SU-DHL-6 (cell line): ENCODE data around the gene SART3.

ENCODE experiments used
- H2AFZ ChIP-seq: fragments of 200-600 bp; sonication (generic); 2 replicates; pipeline ENCODE4 v1.6.1; 2014; ENCODE audit warnings: low read depth, mild to moderate bottlenecking, moderate library complexity, mixed read lengths, antibody characterized with exemption, low read length; ENCODE audit not compliant: severe bottlenecking
- H3F3A ChIP-seq: fragments of 200-600 bp; shearing (Covaris generic); 2 replicates; pipeline ENCODE4 v1.6.0; 2016; ENCODE audit warnings: antibody characterized with exemption, mild to moderate bottlenecking; ENCODE audit not compliant: insufficient read depth
- H3K27ac ChIP-seq: fragments of 200-600 bp; sonication (generic); 2 replicates; pipeline ENCODE4 v1.5.1; 2016; ENCODE audit warnings: low read depth, mild to moderate bottlenecking, low read length, moderate library complexity, mixed read lengths
- H3K27me3 ChIP-seq: fragments of 200-600 bp; sonication (generic), shearing (Covaris generic); 2 replicates; pipeline ENCODE4 v1.6.0; 2014; ENCODE audit warnings: mild to moderate bottlenecking, low read length
- H3K36me3 ChIP-seq: fragments of 200-600 bp; sonication (generic); 2 replicates; pipeline ENCODE4 v1.6.1; 2014; ENCODE audit warnings: mild to moderate bottlenecking, low read length, mixed read lengths
- H3K4me2 ChIP-seq: fragments of 300-600, 200-600 bp; shearing (Covaris generic), sonication (generic); 2 replicates; pipeline ENCODE4 v1.6.0; 2014; ENCODE audit warnings: low read length, low read depth, mild to moderate bottlenecking; ENCODE audit not compliant: poor library complexity, severe bottlenecking
- H3K4me3 ChIP-seq: fragments of 200-600 bp; sonication (generic); 2 replicates; pipeline ENCODE4 v1.5.1; 2014; ENCODE audit warnings: antibody characterized with exemption, low read length, mild to moderate bottlenecking, mixed read lengths; ENCODE audit not compliant: insufficient read depth, poor library complexity, severe bottlenecking
- H3K79me2 ChIP-seq: fragments of 200-600 bp; sonication (generic); 2 replicates; pipeline ENCODE4 v1.6.1; 2014; ENCODE audit warnings: mild to moderate bottlenecking, low read length, moderate library complexity; ENCODE audit not compliant: insufficient read depth
- H3K9ac ChIP-seq: fragments of 200-600 bp; sonication (generic); 2 replicates; pipeline ENCODE4 v1.7.0; 2014; ENCODE audit warnings: mild to moderate bottlenecking, low read length
- H3K9me2 ChIP-seq: fragments of 200-600 bp; sonication (generic); replicated peaks from 2 replicates; pipeline ENCODE4 v1.6.1; 2014; ENCODE audit warnings: low read length; ENCODE audit not compliant: insufficient read depth
- H3K9me3 ChIP-seq: fragments of 200-600 bp; sonication (generic); 2 replicates; pipeline ENCODE4 v1.6.1; 2014; ENCODE audit warnings: low read length, mixed read lengths; ENCODE audit not compliant: insufficient read depth
- H4K20me1 ChIP-seq: fragments of 200-600 bp; sonication (generic); 2 replicates; pipeline ENCODE4 v1.6.1; 2014; ENCODE audit warnings: low read depth, mild to moderate bottlenecking, antibody characterized with exemption, low read length, moderate library complexity, mixed read lengths
- EZH2phosphoT487 ChIP-seq: fragments of 200-600 bp; sonication (generic), shearing (Covaris generic); conservative IDR thresholded peaks from 2 replicates; pipeline ENCODE4 v1.6.1; 2018; ENCODE audit warnings: mild to moderate bottlenecking, antibody characterized with exemption, low read length, moderate library complexity, mixed read lengths
- TF ChIP-seq, protein P1 (sequence below): fragments of 200-600 bp; sonication (generic); IDR thresholded peaks from one replicate; pipeline ENCODE4 v1.5.1; 2017; ENCODE audit warnings: antibody characterized with exemption, mild to moderate bottlenecking, low read length, moderate library complexity; ENCODE audit not compliant: insufficient read depth, poor library complexity, severe bottlenecking

SART3 gene

DNA sequence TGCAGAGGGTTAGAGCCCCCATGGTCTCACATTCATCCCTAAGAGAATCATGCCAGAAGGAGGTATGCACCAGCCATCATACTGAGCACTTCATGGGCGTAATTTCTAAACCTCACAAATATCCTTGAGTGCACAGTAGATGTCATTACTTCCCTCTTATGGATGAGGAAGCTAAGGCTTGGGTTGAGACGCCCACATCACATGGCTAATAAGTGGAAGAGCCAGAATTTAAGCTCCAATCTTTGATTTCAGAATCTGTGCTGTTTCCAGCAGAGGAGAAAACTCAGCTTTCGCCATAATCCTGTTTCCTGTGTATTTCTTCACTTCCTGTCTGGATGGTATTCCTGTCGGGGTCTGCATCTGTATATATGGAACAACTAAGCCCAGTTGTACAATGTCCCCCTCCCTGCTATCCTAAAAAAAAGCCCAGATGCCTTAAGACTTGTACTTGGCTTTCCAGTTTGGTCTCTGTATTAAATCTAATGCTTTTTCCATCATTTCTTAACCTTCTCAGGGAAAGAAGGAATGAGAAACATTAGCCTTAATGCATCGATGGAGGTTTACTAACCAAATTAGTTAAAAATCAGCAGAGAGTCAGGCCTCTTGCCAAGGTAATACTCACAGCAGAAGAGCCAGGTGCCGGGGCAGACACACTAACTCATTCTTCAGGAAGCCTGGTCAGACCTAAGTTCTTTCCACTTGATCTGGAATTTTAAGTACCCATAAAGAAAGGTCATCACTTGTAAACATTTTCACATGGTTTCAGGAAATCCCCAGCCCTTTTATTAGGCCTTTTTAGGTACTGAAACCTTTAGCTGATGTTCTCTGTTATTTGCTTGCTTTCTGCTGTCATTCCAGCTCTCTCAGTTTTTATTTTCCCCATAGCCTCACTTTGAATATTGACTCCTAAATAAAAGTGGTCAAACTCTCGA lies 6.7 kb upstream of the SART3 start:
- Histone ChIP-seq H3K79me2 (peaks cover 7% of the 10 kb centered on the region), H4K20me1 (no peaks in the 10 kb centered on the region), H3K9ac (no peak overlapping the region), H3K4me3 (no peak overlapping the region), H3K4me2 (no peak overlapping the region), H3K27me3 (no peaks in the 10 kb centered on the region), H2AFZ (no peak overlapping the region), H3K9me2 (no peaks in the 10 kb centered on the region), H3F3A (no peaks in the 10 kb centered on the region), H3K36me3 (peaks cover 12% of the 10 kb centered on the region; the same call in 1 of the 2 replicates), H3K27ac (no peak overlapping the region), H3K9me3 (no peaks in the 10 kb centered on the region)
- TF ChIP-seq, protein P1, sequence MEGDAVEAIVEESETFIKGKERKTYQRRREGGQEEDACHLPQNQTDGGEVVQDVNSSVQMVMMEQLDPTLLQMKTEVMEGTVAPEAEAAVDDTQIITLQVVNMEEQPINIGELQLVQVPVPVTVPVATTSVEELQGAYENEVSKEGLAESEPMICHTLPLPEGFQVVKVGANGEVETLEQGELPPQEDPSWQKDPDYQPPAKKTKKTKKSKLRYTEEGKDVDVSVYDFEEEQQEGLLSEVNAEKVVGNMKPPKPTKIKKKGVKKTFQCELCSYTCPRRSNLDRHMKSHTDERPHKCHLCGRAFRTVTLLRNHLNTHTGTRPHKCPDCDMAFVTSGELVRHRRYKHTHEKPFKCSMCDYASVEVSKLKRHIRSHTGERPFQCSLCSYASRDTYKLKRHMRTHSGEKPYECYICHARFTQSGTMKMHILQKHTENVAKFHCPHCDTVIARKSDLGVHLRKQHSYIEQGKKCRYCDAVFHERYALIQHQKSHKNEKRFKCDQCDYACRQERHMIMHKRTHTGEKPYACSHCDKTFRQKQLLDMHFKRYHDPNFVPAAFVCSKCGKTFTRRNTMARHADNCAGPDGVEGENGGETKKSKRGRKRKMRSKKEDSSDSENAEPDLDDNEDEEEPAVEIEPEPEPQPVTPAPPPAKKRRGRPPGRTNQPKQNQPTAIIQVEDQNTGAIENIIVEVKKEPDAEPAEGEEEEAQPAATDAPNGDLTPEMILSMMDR = no peak
- TF ChIP-seq EZH2phosphoT487 = no peak

DNA sequence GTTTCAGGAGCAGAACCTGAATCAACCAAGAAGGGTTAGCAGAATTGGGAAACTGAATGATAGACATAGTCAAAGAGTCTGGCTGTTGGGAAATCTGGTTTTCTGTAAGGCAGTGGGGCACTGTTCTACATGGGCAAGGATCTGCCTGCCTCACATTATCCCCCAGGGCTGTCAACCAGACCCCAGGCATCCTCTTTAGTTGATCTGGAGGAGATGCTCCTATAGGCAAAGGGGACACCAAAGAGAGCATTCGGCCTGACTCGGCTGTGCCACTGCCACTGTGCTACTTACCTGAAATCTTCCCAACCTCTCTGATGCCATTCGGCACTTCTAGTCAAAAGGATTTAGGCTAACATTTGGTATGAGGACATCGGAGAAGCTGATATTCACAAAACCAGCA lies 5.5 kb upstream of the SART3 start:
- H3K36me3 ChIP-seq = peaks cover 12% of the 10 kb centered on the region; the same call in 1 of the 2 replicates
- no peaks in the 10 kb centered on the region for H3K27me3 ChIP-seq
- H3K79me2 ChIP-seq = peaks cover 7% of the 10 kb centered on the region
- no peak overlapping the region for H3K9ac ChIP-seq
- no peak overlapping the region for H3K4me2 ChIP-seq
- H3K27ac ChIP-seq = no peak overlapping the region
- no peak overlapping the region for H2AFZ ChIP-seq
- H3K4me3 ChIP-seq = no peak overlapping the region
- no peaks in the 10 kb centered on the region for H3K9me2 ChIP-seq
- TF ChIP-seq, protein P1 = no peak
- TF ChIP-seq EZH2phosphoT487 = no peak
- H3K9me3 ChIP-seq = no peaks in the 10 kb centered on the region
- no peaks in the 10 kb centered on the region for H4K20me1 ChIP-seq
- peaks cover 5% of the 10 kb centered on the region for H3F3A ChIP-seq

DNA sequence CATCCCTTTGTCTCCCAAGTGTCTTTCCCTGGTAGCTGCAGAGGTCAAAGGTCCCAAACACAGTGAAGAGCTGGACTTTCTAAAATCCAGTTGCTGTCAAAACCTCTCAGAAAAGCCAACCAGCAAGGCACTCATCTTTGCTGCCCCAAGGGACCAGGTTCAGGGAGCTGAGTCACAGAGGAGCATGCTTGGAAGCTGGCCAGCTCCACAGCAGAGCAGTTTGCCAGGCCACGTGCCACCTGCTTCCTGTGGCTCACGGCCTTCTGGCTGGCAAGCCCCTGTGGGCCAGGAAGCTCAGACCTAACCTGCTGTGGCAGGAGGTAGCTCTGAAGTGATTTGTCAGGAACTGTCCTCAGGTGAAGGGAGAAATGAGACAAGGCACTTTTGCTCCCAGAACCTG lies 5.0 kb upstream of the SART3 start:
- H3K4me3 ChIP-seq = no peak overlapping the region
- TF ChIP-seq EZH2phosphoT487 = no peak
- TF ChIP-seq, protein P1 = no peak
- no peaks in the 10 kb centered on the region for H4K20me1 ChIP-seq
- no peak overlapping the region for H3K4me2 ChIP-seq
- H3K9me3 ChIP-seq = no peaks in the 10 kb centered on the region
- no peak overlapping the region for H3K27ac ChIP-seq
- H3K36me3 ChIP-seq = peaks cover 12% of the 10 kb centered on the region; the same call in 1 of the 2 replicates
- peaks cover 7% of the 10 kb centered on the region for H3K79me2 ChIP-seq
- no peak overlapping the region for H2AFZ ChIP-seq
- peaks cover 7% of the 10 kb centered on the region for H3F3A ChIP-seq
- no peaks in the 10 kb centered on the region for H3K9me2 ChIP-seq
- no peaks in the 10 kb centered on the region for H3K27me3 ChIP-seq
- H3K9ac ChIP-seq = no peak overlapping the region; the same call in 1 of the 2 replicates
